HFFc6 (cell line): ENCODE data around the gene KDM6A. TPM values are rescaled to one million over a fixed set of nuclear protein-coding genes. Genes with fewer than 3 reads are reported as not detected.
"Not testable (repeated sequence)": the region's sequence is repeated elsewhere in the genome, so short reads cannot be mapped to it uniquely, and the experiment has no call there.

ENCODE experiments used
- DNase-seq: peaks from one replicate; pipeline ENCODE4 v3.0.0-alpha.2; 2018
- H3K27ac Mint-ChIP-seq: 2 replicates; pipeline ENCODE4 v1.8.0; 2020; ENCODE audit warnings: mild to moderate bottlenecking, mixed read lengths
- H3K27me3 Mint-ChIP-seq: 2 replicates; pipeline ENCODE4 v1.8.0; 2021; ENCODE audit warnings: mild to moderate bottlenecking, moderate library complexity, mixed read lengths; ENCODE audit not compliant: insufficient read depth
- H3K36me3 Mint-ChIP-seq: 2 replicates; pipeline ENCODE4 v1.8.0; 2021; ENCODE audit warnings: low read depth, mixed read lengths
- H3K4me1 Mint-ChIP-seq: 2 replicates; pipeline ENCODE4 v1.8.0; 2020; ENCODE audit warnings: low read depth, mixed read lengths
- H3K4me3 Mint-ChIP-seq: 2 replicates; pipeline ENCODE4 v1.8.0; 2020; ENCODE audit warnings: mild to moderate bottlenecking, moderate library complexity, mixed read lengths
- H3K9me3 Mint-ChIP-seq: 2 replicates; pipeline ENCODE4 v1.8.0; 2020; ENCODE audit warnings: mild to moderate bottlenecking, mixed read lengths
- total RNA-seq, 6 experiments: library from RNA; stranded (reverse); fragmentation: NEBNext Ultra II Directional; extraction: Animal tissue kit (Norgen Biotek cat#: 25700); gene quantifications; 2 replicates in 1 of 6; 3 replicates in 5 of 6; pipeline ENCODE4 v1.2.3, GENCODE V29; 2021
- TF ChIP-seq, protein P1 (sequence below): fragments of 200-600 bp; sonication (generic); IDR thresholded peaks from 2 replicates; pipeline ENCODE4 v1.5.0; 2021; ENCODE audit warnings: antibody characterized with exemption, mild to moderate bottlenecking

Gene KDM6A
- total RNA-seq, 6 experiments from 2014 or later: 6.4 to 14.3 (median 9.0) TPM

DNA sequence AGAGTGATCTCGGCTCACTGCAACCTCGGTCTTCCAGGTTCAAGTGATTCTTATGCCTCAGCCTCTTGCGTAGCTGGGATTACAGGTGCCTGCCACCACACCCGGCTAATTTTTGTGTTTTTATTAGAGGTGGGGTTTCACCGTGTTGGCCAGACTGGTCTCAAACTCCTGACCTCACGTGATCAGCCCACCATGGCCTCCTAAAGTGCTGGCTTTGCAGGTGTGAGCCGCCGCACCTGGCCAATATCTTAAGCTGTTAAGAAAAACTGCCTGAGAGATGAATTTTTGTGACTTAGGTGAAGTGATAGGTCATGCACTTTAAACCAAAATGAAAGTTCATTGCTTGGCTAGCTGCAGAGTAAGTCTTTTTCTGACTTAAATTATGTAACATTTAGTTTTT lies 5.8 kb downstream of the KDM6A start:
- no peaks in the 10 kb centered on the region for H3K4me1 Mint-ChIP-seq
- peaks cover 9% of the 10 kb centered on the region for H3K36me3 Mint-ChIP-seq
- no peak overlapping the region for H3K4me3 Mint-ChIP-seq
- DNase-seq: no peak
- H3K27ac Mint-ChIP-seq: no peak overlapping the region
- no peaks in the 10 kb centered on the region for H3K9me3 Mint-ChIP-seq
- 0 out of 2 replicates have a peak, but pooled peaks cover 2% of the 10 kb centered on the region for H3K27me3 Mint-ChIP-seq
- TF ChIP-seq, protein P1, sequence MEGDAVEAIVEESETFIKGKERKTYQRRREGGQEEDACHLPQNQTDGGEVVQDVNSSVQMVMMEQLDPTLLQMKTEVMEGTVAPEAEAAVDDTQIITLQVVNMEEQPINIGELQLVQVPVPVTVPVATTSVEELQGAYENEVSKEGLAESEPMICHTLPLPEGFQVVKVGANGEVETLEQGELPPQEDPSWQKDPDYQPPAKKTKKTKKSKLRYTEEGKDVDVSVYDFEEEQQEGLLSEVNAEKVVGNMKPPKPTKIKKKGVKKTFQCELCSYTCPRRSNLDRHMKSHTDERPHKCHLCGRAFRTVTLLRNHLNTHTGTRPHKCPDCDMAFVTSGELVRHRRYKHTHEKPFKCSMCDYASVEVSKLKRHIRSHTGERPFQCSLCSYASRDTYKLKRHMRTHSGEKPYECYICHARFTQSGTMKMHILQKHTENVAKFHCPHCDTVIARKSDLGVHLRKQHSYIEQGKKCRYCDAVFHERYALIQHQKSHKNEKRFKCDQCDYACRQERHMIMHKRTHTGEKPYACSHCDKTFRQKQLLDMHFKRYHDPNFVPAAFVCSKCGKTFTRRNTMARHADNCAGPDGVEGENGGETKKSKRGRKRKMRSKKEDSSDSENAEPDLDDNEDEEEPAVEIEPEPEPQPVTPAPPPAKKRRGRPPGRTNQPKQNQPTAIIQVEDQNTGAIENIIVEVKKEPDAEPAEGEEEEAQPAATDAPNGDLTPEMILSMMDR: no peak

DNA sequence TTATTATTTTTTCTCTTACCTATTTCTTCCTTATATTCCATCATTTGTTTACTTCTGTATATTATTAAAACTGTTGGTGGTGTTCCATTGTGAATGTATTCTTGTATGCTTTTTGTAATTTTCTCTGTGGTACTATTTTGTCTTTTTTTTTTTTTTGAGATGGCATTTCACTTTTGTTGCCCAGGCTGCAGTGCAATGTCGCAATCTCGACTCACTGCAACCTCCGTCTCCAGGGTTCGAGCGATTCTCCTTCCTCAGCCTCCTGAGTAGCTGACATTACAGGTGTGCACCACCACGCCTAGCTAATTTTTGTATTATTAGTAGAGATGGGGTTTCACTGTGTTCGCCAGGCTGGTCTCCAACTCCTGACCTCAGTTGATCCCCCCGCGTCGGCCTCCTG lies 8.6 kb downstream of the KDM6A start:
- H3K4me1 Mint-ChIP-seq: no peaks in the 10 kb centered on the region
- H3K4me3 Mint-ChIP-seq: no peak overlapping the region
- no peaks in the 10 kb centered on the region for H3K27me3 Mint-ChIP-seq
- H3K9me3 Mint-ChIP-seq: no peaks in the 10 kb centered on the region
- TF ChIP-seq, protein P1: no peak
- no peak overlapping the region for H3K27ac Mint-ChIP-seq
- peaks cover 4% of the 10 kb centered on the region; the same call in 1 of the 2 replicates for H3K36me3 Mint-ChIP-seq
- DNase-seq: no peak

DNA sequence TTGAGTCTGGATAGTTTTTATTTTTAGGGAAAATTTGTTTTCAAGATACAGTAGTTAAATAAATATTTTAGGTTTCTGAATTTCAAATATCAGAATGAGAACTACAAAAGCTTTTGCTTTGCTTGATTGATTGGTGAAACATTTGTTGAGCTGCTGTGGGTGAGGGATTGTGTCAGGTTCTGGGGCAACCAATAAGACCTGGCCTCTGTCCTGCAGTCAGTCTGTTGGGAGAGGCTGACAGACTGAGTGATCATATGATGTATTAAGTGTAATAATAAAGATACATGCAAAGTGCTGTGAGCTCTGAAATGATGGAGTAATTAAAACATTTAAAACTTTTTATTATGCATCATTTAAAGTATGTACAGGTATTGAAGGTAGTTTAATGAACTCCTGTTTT lies 9.6 kb downstream of the KDM6A start:
- no peaks in the 10 kb centered on the region for H3K27me3 Mint-ChIP-seq
- H3K4me1 Mint-ChIP-seq: no peaks in the 10 kb centered on the region
- H3K27ac Mint-ChIP-seq: no peak overlapping the region
- no peak overlapping the region for H3K4me3 Mint-ChIP-seq
- H3K36me3 Mint-ChIP-seq: peaks cover 4% of the 10 kb centered on the region; the same call in 1 of the 2 replicates
- no peaks in the 10 kb centered on the region for H3K9me3 Mint-ChIP-seq
- TF ChIP-seq, protein P1: no peak
- no peak for DNase-seq

DNA sequence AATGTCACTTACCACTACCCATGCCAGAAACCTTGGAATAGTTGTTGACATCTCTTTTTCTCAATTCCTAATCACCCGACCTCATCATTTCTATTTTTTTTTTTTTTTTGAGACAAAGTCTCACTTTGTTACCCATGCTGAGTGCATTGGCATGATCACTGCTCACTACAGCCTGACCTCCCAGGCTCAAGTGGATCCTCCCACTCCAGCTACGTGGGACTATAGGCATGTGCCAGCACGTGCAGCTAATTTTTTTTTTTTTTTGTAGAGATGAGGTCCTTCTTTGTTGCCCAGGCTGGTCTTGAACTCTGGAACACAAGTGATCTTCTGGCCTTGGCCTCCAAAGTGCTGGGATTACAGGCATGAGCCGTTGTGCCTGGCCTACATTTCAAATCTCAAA lies 12.0 kb downstream of the KDM6A start:
- no peaks in the 10 kb centered on the region for H3K27me3 Mint-ChIP-seq
- no peaks in the 10 kb centered on the region for H3K9me3 Mint-ChIP-seq
- H3K27ac Mint-ChIP-seq: no peak overlapping the region
- no peaks in the 10 kb centered on the region for H3K4me1 Mint-ChIP-seq
- no peak for DNase-seq
- TF ChIP-seq, protein P1: no peak
- H3K4me3 Mint-ChIP-seq: no peak overlapping the region
- peaks cover 4% of the 10 kb centered on the region; the same call in 1 of the 2 replicates for H3K36me3 Mint-ChIP-seq

DNA sequence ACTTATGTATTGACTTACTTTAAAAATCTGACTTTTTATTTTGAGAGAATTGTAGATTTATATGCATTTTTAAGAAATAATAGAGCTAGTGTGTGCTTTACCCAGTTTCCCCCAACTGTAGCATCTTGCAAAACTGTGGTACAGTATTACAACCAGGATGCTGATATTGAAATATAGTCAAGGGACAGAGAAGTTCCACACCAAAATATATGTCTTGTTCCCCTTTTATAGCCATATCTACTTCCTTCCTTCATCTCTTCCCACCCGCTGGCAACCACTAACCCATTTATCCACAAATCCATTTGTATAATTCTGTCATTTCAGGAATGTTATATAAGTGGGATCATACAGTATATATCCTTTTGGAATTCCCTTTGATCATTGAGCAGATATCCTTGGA lies 16.8 kb downstream of the KDM6A start:
- H3K27ac Mint-ChIP-seq: no peak overlapping the region
- DNase-seq: no peak
- H3K9me3 Mint-ChIP-seq: no peaks in the 10 kb centered on the region
- H3K4me1 Mint-ChIP-seq: no peaks in the 10 kb centered on the region
- TF ChIP-seq, protein P1: no peak
- H3K36me3 Mint-ChIP-seq: no peaks in the 10 kb centered on the region
- H3K4me3 Mint-ChIP-seq: no peak overlapping the region
- H3K27me3 Mint-ChIP-seq: no peaks in the 10 kb centered on the region

DNA sequence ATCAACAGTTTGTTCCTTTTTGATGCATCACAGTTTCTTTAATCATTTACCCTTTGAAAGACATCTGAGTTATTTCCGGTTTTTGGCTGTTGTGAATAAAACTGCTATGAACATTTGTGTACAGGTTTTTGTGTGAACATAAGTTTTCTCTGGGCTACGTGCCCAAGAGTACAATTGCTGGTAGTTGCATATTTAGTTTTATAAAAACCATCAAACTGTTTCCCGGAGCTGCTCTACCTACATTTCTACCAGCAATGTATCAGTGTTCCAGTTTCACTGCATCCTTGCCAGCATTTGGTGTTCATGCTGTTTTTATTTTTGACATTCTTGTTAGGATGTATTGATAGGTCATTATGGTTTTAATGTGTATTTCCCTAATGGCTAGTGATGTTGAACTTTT lies 17.3 kb downstream of the KDM6A start:
- no peak for DNase-seq
- H3K4me1 Mint-ChIP-seq: peaks cover under 1% of the 10 kb centered on the region; the same call in 1 of the 2 replicates
- no peaks in the 10 kb centered on the region for H3K27me3 Mint-ChIP-seq
- no peak overlapping the region for H3K4me3 Mint-ChIP-seq
- no peaks in the 10 kb centered on the region for H3K9me3 Mint-ChIP-seq
- no peaks in the 10 kb centered on the region for H3K36me3 Mint-ChIP-seq
- TF ChIP-seq, protein P1: no peak
- no peak overlapping the region for H3K27ac Mint-ChIP-seq

DNA sequence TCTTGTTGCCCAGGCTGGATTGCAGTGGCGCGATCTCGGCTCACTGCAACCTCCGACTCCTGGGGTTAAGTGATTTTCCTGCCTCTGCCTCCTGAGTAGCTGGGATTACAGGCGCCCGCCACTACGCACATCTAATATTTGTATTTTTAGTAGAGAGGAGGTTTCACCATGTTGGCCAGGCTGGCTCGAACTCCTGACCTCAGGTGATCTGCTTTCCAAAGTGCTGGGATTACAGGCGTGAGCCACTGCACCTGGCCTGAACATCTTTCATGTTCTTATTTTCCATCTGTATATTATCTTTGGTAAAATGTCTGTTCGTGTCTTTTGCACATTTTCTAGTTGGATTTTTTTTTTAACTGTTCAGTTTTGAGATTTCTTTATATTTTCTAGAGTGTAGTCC lies 17.7 kb downstream of the KDM6A start:
- DNase-seq, H3K27me3 Mint-ChIP-seq, H3K9me3 Mint-ChIP-seq, H3K4me1 Mint-ChIP-seq, H3K36me3 Mint-ChIP-seq, H3K27ac Mint-ChIP-seq, H3K4me3 Mint-ChIP-seq: not testable (repeated sequence)
